ENCODE results near the gene ARHGAP21. TPM values are rescaled to one million over a fixed set of nuclear protein-coding genes. Genes with fewer than 3 reads are reported as not detected.

The ARHGAP21 gene
- total and polyA plus RNA-seq, 3 donors from 2014 or later: 44.3 to 69.2 (median 66.9) TPM

DNA sequence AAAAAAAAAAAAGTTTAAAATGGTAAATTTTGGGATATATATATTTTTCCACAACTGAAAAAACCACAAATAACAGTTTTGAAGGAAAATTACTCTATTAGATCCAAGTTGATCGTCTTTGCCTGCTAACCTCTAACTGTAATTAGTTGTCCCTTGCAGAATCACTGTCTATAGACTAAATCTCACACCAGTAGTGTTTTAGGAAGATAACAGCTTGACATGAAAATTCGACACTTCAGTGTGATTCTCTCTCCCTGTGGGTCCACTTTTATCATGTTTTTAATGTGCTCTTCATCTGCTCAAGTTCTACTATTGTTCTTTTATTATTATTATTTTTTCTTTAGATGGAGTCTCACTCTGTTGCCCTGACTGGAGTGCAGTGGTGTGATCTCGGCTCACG, 24.5 kb upstream of the ARHGAP21 start:
- TF ChIP-seq POLR2A (IDR thresholded peaks at IDR 0.05) (no peak), CTCF (IDR thresholded peaks at IDR 0.05) (no peak)
- Histone ChIP-seq H3K4me1 (no peaks in the 10 kb centered on the region), H3K27me3 (no peaks in the 10 kb centered on the region), H3K4me3 (no peak overlapping the region), H3K9me3 (no peaks in the 10 kb centered on the region), H3K27ac (no peak overlapping the region), H3K36me3 (ENCODE audit: low read depth, missing control alignments) (no peaks in the 10 kb centered on the region)
- DNase-seq: no peak
- 87 to 92% methylated on average over 4 of the region's 4 CpGs for WGBS, 2 donors
- intact Hi-C loops (cut with DNase I; ENCODE audit: low total_unique reads): no loop called here

DNA sequence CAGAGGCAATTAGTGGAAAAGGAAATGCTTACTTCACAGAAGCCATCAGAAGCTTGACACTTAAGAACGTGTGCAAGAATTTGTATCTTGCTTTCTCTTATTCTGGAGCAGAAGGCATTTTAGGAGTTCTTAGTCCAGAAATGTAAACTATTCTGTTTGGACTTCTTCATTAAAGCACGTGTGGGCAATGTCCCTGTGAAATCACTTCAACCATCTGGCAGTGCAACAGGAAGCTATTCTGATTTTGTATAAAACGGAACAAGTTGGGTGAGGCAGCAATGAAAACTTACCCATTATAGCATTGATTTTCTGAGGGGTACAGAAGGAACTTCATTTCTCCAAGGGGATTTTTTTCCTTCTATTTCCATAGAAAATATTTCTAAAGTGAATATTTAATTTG, 21.3 kb upstream of the ARHGAP21 start:
- intact Hi-C loops (cut with DNase I; ENCODE audit: low total_unique reads): no loop called here
- no peak overlapping the region for H3K27ac ChIP-seq
- WGBS, 2 donors: 37% methylated on average over 3 of the region's 3 CpGs
- no peaks in the 10 kb centered on the region for H3K4me1 ChIP-seq
- H3K4me3 ChIP-seq: no peak overlapping the region
- no peaks in the 10 kb centered on the region for H3K27me3 ChIP-seq
- no peaks in the 10 kb centered on the region for H3K36me3 ChIP-seq (ENCODE audit: low read depth, missing control alignments)
- DNase-seq: no peak
- no peaks in the 10 kb centered on the region for H3K9me3 ChIP-seq
- no peak for TF ChIP-seq POLR2A (IDR thresholded peaks at IDR 0.05)
- TF ChIP-seq CTCF (IDR thresholded peaks at IDR 0.05): no peak

GRCh38 chr10:24740714-24741113, 17.0 kb upstream of the ARHGAP21 start:
- no peaks in the 10 kb centered on the region for H3K27me3 ChIP-seq
- no peak overlapping the region for H3K4me3 ChIP-seq
- H3K27ac ChIP-seq: no peak overlapping the region
- H3K4me1 ChIP-seq: no peaks in the 10 kb centered on the region
- TF ChIP-seq CTCF (IDR thresholded peaks at IDR 0.05): no peak
- no peak for TF ChIP-seq POLR2A (IDR thresholded peaks at IDR 0.05)
- intact Hi-C loops (cut with DNase I; ENCODE audit: low total_unique reads): no loop called here
- H3K36me3 ChIP-seq (ENCODE audit: low read depth, missing control alignments): no peaks in the 10 kb centered on the region
- DNase-seq: no peak
- 87 to 95% methylated on average over 1 of the region's 1 CpG for WGBS, 2 donors
- no peaks in the 10 kb centered on the region for H3K9me3 ChIP-seq

GRCh38 chr10:24737001-24737400, 13.3 kb upstream of the ARHGAP21 start:
- Histone ChIP-seq H3K36me3 (ENCODE audit: low read depth, missing control alignments) (no peaks in the 10 kb centered on the region), H3K4me1 (no peaks in the 10 kb centered on the region), H3K9me3 (no peaks in the 10 kb centered on the region), H3K27ac (no peak overlapping the region), H3K27me3 (no peaks in the 10 kb centered on the region), H3K4me3 (no peak overlapping the region)
- no peak for DNase-seq
- intact Hi-C loops (cut with DNase I; ENCODE audit: low total_unique reads): no loop called here
- TF ChIP-seq POLR2A (IDR thresholded peaks at IDR 0.05) (no peak), CTCF (IDR thresholded peaks at IDR 0.05) (no peak)

DNA sequence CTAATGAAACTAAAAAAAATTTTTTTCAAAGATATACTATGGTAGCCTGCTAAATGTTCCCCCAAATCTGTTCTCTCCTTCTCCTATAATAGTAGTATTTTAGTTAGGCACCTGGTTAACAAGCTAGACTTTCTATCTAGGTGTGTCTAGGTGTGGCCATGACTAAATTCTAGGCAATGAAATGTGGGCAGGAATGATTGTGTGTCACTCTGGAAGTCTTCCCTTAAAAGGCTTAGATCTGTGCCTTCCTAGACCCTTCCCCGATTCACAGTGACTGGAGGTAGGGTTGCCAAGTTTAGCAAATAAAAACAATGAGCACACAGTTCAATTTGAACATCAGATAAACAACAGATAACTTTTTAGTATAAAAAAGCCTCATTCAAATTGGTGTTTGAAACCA, 8.3 kb upstream of the ARHGAP21 start:
- intact Hi-C loops (cut with DNase I; ENCODE audit: low total_unique reads): no loop called here

More for the DNA sequence above, 8.3 kb upstream of the ARHGAP21 start:
- no peak for DNase-seq
- Histone ChIP-seq H3K4me1 (no peaks in the 10 kb centered on the region), H3K36me3 (ENCODE audit: low read depth, missing control alignments) (no peaks in the 10 kb centered on the region), H3K4me3 (no peak overlapping the region), H3K9me3 (no peaks in the 10 kb centered on the region), H3K27me3 (no peaks in the 10 kb centered on the region), H3K27ac (no peak overlapping the region)
- 93 to 100% methylated on average over 1 of the region's 1 CpG for WGBS, 2 donors
- no peak for TF ChIP-seq CTCF (IDR thresholded peaks at IDR 0.05)
- no peak for TF ChIP-seq POLR2A (IDR thresholded peaks at IDR 0.05)

Measured in testis (tissue), 3 donors.